DND-41 (cell line): Measurements from ENCODE around the gene ADCY2.

Experiments
- CTCF ChIP-seq: IDR thresholded peaks from 2 replicates; pipeline ENCODE4 v1.5.1; 2012; ENCODE audit warnings: borderline replicate concordance, low read length, moderate library complexity, mild to moderate bottlenecking; ENCODE audit not compliant: poor library complexity, severe bottlenecking; ENCODE audit errors: extremely low read depth
- EZH2 ChIP-seq: IDR thresholded peaks from 3 replicates; pipeline ENCODE4 v1.6.1; 2012; ENCODE audit warnings: borderline replicate concordance, low read depth, mild to moderate bottlenecking, moderate library complexity, low read length, inconsistent platforms; ENCODE audit not compliant: severe bottlenecking

GRCh38 chr5:7762267-7762666 lies 366.3 kb downstream of the ADCY2 start:
- no peak for TF ChIP-seq CTCF
- no peak for TF ChIP-seq EZH2
